ENCODE results near the gene STK32C.

- TF ChIP-seq CTCF (IDR thresholded peaks at IDR 0.05) (no peak), POLR2A (IDR thresholded peaks at IDR 0.05) (no peak), POLR2AphosphoS5 (IDR thresholded peaks at IDR 0.05) (no peak), EP300 (IDR thresholded peaks at IDR 0.05) (no peak)
Measured at GRCh38 chr10:132266594-132267161, 41.1 kb downstream of the STK32C start.
